RWPE1 (cell line): ENCODE measurements around the gene SHROOM1.
"Not testable (repeated sequence)": the region's sequence is repeated elsewhere in the genome, so short reads cannot be mapped to it uniquely, and the experiment has no call there.

Source experiments
- CTCF ChIA-PET: fragments of 350-600 bp; sonication (Branson Sonifier 250); formaldehyde crosslinking; extraction: SDS; loops from one replicate; lab custom pipeline; 2021; lab: Yijun Ruan, JAX
- POLR2A ChIA-PET: fragments of 400-600 bp; formaldehyde crosslinking; extraction: SDS; loops from one replicate; lab custom pipeline; 2020; ENCODE audit warnings: antibody characterized with exemption; ENCODE audit not compliant: low non-redundant PET; lab: Yijun Ruan, JAX
- DNase-seq: peaks from one replicate; pipeline ENCODE4 v3.0.0; 2012; ENCODE audit warnings: low spot score
- H3K27ac ChIP-seq: fragments of 450-650 bp; 2 replicates; pipeline ENCODE4 v1.5.1; 2017
- TF ChIP-seq, protein P1 (sequence below): fragments of 450-650 bp; conservative IDR thresholded peaks from 2 replicates; pipeline ENCODE4 v1.5.1; 2017; ENCODE audit warnings: low read depth, mild to moderate bottlenecking

SHROOM1 gene

GRCh38 chr5:132856011-132856410 is 25.6 kb upstream of the SHROOM1 start:
- POLR2A ChIA-PET, result interaction anchor here (0.8 to 1.2 kb wide), 2 partner anchors 10 to 15 kb away, joined by 3 read pairs; partner anchors contain the start of genes GDF9 and UQCRQ
- CTCF ChIA-PET, result no interaction called here
- no peak for DNase-seq
- no peak overlapping the region for H3K27ac ChIP-seq
- TF ChIP-seq, protein P1, sequence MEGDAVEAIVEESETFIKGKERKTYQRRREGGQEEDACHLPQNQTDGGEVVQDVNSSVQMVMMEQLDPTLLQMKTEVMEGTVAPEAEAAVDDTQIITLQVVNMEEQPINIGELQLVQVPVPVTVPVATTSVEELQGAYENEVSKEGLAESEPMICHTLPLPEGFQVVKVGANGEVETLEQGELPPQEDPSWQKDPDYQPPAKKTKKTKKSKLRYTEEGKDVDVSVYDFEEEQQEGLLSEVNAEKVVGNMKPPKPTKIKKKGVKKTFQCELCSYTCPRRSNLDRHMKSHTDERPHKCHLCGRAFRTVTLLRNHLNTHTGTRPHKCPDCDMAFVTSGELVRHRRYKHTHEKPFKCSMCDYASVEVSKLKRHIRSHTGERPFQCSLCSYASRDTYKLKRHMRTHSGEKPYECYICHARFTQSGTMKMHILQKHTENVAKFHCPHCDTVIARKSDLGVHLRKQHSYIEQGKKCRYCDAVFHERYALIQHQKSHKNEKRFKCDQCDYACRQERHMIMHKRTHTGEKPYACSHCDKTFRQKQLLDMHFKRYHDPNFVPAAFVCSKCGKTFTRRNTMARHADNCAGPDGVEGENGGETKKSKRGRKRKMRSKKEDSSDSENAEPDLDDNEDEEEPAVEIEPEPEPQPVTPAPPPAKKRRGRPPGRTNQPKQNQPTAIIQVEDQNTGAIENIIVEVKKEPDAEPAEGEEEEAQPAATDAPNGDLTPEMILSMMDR, result no peak

GRCh38 chr5:132854992-132855391 is 24.5 kb upstream of the SHROOM1 start:
- not testable (repeated sequence) for H3K27ac ChIP-seq, DNase-seq
- ChIA-PET POLR2A (interaction anchor here (0.7 to 1.5 kb wide), 2 partner anchors 9 to 11 kb away, joined by 3 to 5 read pairs; partner anchors contain the start of genes GDF9 and UQCRQ), CTCF (interaction anchor here (1.6 kb wide), 1 partner anchor 26 kb away, joined by 5 read pairs; no protein-coding TSS in a partner anchor)

DNA sequence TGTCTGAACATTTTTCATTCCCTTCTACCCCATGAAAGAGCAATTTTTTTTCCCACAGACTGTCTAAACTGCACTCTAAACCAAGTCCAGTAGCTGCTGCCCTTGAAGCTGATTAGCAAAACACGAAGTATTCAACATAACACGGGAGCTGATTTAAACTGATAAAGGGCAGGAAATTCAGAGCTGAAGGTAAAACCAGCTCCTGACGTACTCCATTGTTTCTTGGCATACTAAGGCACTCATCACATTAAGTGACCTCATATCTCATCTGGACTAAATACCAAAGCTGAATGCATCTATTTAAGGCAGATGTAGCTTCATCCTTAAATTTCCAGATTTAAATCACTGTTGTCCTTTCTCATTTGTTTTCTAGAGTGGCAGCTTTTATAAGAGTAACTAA is 23.9 kb upstream of the SHROOM1 start:
- DNase-seq, result no peak
- TF ChIP-seq, protein P1, result no peak
- H3K27ac ChIP-seq, result no peak overlapping the region
- CTCF ChIA-PET, result interaction anchor here (0.9 to 1.6 kb wide), 2 partner anchors 10 to 25 kb away, joined by 3 to 5 read pairs; no protein-coding TSS in a partner anchor
- POLR2A ChIA-PET, result interaction anchor here (0.5 to 1.5 kb wide), 2 partner anchors 12 to 34 kb away, joined by 3 to 5 read pairs; partner anchors contain the start of genes GDF9 and UQCRQ

DNA sequence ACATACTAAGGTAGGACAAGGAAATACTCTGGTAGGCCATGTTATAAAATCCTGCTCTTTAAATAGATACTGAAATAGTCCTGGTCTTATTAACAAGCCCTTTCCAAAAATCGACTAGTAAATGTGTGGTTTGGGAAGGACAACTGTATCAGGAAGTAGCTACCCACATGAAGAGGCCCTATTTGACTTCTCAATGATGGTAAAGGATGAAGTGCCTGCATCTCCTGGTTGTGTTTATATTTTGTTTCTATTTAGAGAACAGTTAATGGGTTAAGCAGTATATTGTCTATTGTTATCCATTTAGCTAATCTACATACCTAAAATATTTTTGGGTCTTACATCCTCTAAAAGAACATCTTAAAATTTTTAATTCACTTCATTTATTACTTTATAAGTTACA is 23.3 kb upstream of the SHROOM1 start:
- H3K27ac ChIP-seq, result no peak overlapping the region
- ChIA-PET CTCF (interaction anchor here (0.9 to 1.6 kb wide), 2 partner anchors 10 to 25 kb away, joined by 3 to 5 read pairs; no protein-coding TSS in a partner anchor), POLR2A (interaction anchor here (1.5 kb wide), 1 partner anchor 12 kb away, joined by 5 read pairs; the partner anchor contains the start of genes GDF9 and UQCRQ)
- TF ChIP-seq, protein P1, result no peak
- DNase-seq, result no peak

- TF ChIP-seq, protein P1, result no peak
- H3K27ac ChIP-seq, result no peak overlapping the region
- no peak for DNase-seq
- ChIA-PET CTCF (interaction anchor here (1.6 kb wide), 1 partner anchor 24 kb away, joined by 5 read pairs; no protein-coding TSS in a partner anchor), POLR2A (no interaction called here)
Observed at GRCh38 chr5:132853323-132853722, 22.9 kb upstream of the SHROOM1 start.

- TF ChIP-seq, protein P1, result no peak
- no peak overlapping the region for H3K27ac ChIP-seq
- ChIA-PET POLR2A (no interaction called here), CTCF (interaction anchor here (0.5 kb wide), 1 partner anchor 67 kb away, joined by 3 read pairs; no protein-coding TSS in a partner anchor)
- DNase-seq, result no peak
Observed at GRCh38 chr5:132850066-132850465, 19.6 kb upstream of the SHROOM1 start.

DNA sequence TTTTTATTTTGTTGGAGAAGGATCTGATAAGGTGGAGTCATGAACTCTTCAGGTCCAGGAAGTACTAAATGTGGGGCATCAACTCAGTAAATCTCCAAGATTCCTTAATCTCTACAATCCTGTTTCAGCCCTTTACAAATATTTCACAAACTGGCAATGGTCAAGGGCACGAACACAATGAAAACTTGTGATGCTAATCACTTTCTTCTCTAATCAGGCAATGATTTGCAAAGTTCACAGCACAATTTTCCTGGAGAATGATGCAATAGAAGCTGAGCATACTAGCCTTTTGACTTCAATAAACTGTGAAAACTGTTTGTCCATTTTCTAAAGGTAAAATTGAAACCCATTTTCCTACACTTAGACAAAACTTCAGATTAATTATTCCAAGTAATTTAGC is 18.9 kb upstream of the SHROOM1 start:
- no peak for DNase-seq
- ChIA-PET CTCF (no interaction called here), POLR2A (no interaction called here)
- TF ChIP-seq, protein P1, result no peak
- no peak overlapping the region for H3K27ac ChIP-seq
